COLO829 (cell line): ENCODE data around the gene FCRL1.

Source experiments
- DNase-seq: peaks from one replicate; pipeline ENCODE4 v3.0.0; 2012; ENCODE audit warnings: low spot score

Gene FCRL1

DNA sequence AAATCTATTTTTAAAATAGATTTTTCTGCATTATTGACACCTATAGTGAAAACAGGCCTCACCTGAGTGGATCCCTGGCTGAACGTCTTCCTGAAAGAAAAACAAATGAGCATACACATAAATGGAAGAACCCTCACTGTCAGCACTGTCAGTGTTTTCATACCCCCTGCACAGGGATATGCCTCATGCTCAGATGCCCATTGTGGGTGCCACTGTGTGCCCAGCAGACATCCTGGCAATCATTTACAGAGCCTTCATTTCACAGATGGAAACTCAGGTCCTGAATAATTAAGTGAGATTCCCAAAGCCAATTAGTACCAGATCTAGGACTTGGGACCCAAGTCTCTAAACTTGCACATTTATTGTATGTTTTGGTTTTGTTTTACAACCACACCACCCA lies 19.9 kb downstream of the FCRL1 start:
- no peak for DNase-seq

DNA sequence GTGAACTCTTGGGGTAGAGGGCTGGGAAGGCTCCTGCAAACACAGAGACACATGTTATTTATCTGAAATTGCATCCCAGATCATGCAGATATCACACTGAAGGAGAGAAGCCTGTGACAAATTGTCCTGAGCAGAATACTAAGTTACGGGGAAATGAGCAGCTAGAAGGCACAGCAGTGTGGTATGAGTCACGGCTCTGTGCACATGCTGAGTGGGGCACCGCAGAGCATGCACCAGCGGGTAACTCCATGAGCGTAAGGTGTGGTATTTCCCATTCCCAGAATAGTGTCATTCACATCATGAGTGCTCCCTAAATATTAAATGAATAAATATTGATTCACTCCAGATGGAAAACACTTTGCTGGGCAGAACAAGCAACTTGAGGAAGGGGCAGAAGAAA lies 21.7 kb downstream of the FCRL1 start:
- DNase-seq = no peak

DNA sequence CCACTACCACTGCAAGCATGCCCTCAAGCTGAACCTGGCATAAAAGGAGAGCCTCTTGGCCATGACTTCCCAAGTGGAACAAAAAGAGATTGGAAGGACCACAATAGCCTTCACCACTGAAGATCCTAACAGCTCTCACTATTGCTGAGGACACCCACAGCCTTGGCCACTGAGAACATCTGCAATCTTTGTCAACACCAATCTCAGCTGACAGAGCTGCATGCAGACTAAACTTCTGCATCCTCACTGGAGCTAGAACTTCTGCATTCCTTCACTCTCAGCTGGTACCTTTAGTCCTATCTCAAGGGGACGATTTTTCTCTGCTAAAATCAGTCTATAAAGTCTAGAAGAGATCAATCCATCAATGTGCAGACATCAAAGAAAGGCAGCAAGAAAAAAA lies 34.7 kb downstream of the FCRL1 start:
- DNase-seq = no peak

DNA sequence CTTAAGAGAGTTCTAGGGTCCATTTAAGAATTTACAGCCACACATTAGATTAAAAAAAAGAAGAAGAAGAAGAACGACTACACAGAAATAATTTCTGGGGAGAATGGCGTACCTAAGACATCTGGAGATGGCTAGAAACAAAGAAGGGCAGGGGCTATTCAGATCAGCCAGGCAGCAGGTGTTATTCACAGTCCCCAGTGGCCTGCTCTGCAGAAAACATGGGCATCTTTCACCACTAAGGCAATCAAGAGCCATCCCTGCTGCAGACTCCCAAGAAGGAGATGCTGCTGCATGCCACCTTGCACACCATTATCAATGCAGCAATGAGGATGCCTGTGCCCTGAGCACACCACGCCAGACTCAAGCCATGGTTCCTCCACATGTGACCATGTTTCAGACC lies 35.1 kb downstream of the FCRL1 start:
- no peak for DNase-seq

DNA sequence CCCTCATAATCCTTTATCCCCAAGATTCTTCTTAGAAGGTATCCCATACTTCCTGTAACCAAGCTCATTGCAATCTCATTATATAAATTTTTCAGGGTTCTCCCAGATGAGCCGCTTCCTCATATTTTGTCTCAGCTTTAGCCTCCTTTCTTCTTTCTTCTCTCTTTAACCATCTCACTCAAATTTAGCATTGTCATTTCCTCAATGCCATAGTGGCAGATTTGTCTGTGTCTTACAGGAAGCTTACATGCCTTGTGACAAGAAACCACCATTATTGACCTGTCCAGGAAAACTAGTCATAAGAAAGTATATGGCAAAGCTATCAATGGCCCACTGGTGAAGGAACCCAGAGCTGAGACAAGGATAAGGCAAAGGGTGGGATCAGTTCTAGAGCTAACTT lies 37.0 kb downstream of the FCRL1 start:
- no peak for DNase-seq

DNA sequence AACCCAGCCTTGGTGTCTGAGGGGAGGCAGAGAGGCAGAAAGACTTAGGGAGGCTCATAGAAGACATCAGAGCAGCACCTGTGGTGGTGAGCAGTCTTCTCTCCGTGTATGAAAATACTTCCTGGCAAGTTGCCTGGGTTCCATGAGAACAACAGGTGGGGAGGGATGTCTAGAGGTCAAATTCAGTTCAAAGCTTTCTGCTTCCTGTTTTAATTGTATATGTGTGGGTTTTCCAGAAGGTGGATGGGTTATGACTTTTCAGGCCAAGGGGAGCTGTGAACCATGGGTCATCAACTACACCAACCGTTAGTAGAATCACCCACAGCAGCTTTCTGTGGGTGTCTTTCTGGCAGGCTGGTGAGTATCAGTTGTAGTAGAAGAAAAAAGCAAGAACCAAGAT lies 38.9 kb downstream of the FCRL1 start:
- DNase-seq = no peak

DNA sequence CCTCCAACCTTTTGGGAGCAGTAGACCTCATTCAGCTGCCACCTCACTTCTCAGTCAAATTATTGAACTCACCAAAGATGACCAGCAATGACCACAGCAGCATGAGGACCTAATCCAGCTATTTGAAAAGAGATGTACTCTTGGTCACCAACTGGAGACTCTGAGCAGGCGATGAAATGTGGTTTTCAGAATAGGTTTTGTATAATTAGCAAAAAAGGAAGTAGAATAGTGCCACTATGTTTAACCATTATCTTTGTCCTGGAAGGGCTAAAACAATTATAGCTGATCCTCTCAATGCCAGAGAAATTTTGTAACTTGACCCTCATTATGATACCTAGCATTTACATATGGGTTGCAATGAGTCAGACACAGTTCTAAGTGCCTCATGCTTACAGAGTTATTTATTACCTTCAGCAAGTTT lies 42.9 kb downstream of the FCRL1 start, which contains the start of gene FCRL2:
Gene FCRL2 (minus strand): TSS at position 162 of the 421 bp plus-strand sequence. CDS start 59 bp downstream, at position 103.
- DNase-seq = no peak

DNA sequence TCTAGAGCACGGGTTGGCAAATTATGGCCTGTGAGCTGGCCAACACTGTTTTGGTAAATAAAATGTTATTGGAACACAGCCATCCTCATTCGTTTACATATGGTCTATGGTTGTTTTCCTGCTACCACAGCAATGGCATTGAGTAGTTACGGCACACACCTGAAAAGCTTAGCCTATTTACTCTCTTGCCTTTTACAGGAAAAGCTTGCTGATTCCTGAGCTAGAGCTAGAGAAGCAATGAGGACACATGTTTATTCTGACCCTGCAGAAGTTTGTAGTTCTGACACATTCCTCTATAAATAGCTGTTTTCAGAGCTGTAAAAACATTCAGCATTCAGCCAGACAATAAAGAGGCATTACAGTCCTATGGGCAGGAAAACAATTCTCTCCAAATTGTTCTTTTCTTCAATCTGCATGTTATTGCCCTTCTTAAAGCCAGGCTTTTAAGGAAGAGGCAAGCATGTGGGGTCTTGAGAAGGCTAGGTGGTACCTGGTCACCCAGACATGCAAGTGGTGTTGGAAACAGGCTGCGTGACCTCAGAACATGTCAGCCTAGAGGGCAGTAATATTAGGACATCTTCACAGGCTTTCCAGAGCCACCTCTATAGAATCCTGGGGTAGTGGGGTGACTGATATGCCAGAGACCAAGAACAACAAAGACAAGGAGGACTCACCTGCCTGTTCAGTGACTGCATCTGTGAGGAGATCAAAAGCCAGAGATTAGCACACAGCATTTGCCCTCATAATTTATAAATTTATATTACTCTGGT lies 44.6 kb downstream of the FCRL1 start:
- DNase-seq = no peak

DNA sequence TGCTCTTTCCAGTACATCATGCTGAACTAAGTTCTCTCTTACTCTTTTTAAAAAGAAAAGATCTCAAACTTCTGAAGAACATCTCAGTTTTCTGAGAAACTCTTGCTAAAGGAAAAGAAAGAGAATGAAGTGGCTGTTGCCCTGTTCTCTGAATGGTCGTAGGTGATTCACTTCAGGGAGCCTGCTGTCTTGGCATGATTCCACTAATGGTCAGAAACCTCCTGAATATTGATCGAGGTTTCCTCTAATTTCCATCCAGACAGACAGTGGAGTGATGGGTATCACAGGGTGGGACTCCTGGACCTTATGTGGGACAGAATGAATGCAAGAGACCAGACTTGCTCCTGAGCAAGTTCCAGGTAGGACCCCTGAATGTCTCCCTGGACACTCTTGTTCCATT lies 45.5 kb downstream of the FCRL1 start:
- DNase-seq = no peak

DNA sequence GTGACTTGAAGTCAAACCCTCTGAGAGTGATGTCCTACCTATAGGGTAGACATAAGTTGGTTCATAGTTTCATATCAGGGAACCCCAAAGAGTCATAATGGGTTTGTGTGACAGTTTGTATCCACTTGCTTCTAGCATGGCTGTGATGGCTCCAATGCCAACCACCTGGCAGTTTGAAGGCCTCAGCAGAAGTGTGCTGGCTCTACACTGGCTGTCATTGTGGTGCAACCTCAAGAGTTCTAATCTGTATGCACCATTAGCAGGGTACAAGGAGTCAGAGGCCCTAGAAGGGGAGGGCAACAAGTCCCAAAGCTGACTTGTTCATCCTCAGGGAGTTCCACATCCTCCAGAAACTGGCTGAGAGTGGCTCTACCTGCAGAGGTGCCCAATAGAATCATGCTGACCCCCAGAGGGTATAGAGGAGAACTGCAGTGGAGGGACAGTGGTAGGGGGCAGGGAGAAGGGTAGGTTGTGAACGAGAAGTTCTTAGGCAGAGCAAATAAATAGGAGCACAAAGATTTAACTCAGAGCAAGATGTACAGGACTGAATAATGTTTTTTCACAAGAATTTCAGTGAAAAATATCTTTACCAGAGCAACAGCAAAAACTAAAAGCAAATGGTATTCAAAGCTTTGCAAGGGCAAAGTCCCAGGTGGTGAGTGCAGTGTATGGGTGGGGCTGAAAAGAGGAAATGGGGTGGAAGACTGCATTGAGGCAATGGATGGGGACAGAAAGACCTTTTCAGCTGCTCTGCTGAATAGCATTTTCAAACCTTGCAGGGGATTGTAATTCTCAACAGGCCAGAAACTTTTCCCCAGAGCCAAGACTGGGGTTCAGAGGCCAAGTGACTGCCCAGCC lies 46.2 kb downstream of the FCRL1 start:
- DNase-seq = no peak

DNA sequence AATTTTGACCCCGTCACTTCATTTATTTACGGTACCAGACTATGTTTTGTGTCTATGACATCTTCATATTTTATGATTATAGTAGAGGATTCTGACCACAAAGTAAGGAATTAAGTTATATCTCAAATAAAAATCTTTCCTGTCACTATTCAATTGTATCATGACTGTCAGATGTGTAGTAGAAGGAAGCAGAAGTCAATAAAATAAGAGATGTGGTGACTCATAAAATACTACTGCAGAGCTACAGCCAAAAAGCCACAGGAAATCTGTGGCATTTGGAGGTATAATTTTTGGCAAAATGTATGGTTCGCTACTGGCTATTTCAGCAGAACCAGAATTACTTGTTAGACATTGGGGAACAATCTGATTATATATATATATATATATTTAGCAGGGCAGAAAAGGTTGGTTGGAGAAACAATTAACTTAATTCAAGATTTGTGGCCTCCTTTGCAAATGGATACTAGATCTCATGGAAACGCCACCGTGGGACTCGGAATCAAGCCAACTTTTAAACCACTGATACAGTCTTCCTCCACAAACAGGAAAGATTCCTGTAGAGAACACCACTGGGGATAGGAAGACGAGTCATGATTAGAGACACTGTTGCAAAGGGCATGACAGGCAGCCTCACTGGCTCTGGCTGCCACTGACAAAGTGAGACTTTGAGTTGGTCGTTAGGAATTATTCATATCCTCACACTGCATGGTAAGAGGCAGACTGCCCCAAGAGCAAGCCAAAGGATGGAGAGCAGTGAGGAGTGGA lies 48.1 kb downstream of the FCRL1 start:
- DNase-seq = no peak

DNA sequence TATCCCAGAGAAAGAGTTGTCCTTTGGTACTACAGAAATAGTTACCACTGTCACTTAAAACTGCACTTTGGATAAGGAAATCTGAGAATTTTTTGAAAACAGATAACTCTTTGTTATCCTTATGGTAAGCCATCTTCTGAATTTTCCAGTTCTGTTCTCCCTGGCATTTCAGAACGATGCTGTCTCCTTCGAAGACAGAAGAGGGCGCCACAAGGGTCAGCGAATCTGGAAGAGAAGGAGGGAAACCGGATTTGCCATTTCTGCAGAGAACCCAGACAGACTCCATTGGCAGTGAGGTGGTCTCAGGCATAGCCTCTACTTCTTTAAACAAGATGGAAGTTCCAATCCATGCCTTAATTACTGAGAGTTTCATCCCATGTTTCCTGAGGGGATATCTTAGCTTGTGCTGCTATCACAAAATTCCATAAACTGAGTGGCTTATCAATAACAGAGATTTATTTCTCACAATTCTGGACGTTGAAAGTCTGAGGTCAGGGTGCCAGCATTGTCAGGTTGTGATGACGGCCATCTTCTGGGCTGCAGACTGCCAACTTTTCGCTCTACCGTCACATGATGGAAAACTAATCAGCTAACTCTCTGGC lies 49.4 kb downstream of the FCRL1 start:
- DNase-seq = peak; percentile 47

DNA sequence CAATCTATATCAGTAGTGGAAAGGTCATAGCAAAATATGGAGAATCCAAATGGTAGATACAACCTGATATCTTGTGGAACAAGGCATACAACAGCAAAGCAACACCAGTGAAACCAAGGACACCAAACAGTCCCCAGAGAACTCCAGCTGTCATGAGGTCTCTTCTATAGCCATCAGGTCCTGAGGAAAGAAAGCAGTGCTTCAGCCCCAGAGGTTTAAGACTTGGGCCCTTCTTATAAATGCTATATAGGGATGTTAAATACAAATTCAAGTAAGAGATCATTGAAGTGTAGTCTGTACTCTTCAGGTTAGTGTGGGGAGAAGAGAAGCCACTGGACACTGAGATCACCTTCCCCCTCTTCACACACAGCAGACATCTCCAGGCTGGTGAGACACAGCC lies 53.1 kb downstream of the FCRL1 start:
- no peak for DNase-seq

DNA sequence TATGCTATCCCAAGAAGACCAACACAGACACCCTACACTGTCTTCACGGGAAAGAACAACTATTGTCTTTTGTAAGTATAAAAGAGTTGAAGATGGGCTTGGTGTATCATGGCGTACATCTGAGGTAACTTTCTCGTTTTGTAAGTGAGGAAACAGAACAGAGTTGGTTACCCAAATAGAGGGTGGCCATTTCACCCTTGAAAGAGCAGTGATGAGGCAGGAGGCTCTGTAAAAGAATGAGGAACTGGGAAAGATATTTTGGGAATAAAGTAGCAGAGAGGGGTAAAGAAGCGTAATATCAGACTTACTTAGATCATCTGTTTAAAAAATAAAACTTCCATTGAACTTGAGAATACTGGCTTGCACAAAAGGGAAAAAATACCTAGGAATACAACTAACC lies 61.9 kb downstream of the FCRL1 start:
- no peak for DNase-seq

DNA sequence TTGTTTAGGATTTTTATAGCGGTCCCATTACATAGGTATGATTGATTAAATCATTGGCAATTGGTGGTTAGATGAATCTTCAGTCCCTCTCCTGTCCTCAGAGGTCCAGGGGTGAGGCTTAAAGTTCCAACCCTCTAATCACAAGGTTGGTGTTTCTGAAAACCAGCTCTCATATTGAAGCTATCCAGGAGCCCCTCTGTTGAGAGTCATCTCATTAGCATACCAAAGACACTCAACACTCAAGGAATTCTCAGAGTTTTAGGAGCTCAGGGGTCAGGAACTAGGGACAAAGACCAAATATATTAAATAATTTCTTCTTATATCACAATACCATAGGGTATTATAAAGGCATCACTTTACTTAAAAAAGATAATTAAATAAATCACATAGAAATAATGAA lies 66.3 kb downstream of the FCRL1 start:
- DNase-seq = no peak

DNA sequence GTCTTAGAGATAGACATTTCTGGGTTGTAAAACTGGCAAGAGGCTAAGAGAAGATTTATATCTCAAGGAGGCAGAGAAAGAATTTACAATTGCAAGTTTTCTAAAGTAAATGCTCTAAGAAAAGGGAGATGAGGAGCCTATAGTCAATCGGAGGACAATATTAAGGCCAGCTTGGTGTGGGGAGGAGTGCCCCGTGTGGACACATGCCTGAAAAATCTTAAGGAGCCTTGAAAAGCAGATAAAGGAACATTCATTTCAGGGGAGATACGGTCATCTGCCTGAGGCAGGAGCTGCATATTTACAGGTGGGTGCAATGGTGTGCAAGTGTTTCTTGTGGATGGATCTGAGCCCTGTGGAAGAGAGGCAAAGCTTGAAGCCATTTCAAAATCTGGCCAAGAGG lies 68.6 kb downstream of the FCRL1 start:
- no peak for DNase-seq

DNA sequence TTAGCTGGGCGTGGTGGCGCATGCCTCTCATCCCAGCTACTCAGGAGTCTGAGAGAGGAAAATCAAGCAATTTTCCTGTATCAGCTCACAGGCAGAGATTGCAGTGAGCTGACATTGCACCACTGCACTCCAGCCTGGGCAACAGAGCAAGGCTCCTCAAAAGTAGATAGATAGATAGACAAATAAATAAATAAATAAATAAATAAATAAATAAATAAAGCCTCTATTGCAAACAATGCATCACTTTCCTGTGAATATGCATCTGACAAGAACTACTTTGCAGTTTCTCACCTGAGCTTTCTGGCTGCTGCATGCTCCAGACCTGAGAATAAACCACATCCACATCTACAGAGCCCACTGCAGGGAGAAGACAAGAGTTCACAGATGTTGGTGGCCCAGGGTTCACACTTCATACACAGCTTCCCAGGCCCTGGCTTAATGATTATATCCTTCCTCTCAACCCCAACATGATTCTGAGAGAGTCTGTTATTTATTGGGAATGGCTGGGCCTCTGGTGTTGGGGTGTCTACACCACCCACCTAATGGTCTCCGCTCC lies 71.6 kb downstream of the FCRL1 start:
- DNase-seq = no peak
